Measurements from ENCODE around the gene RBM10.

- TF ChIP-seq HNRNPUL1 (IDR thresholded peaks at IDR 0.05; ENCODE audit: low read depth, low read length) (no peak), POLR2AphosphoS5 (IDR thresholded peaks at IDR 0.05; ENCODE audit: low read depth, low read length) (no peak), ZNF790 (CRISPR knock-in tag; IDR thresholded peaks at IDR 0.05; ENCODE audit: borderline replicate concordance) (no peak), ZNF136 (CRISPR knock-in tag; IDR thresholded peaks at IDR 0.05; ENCODE audit: low read depth) (no peak), ZNF530 (CRISPR knock-in tag; IDR thresholded peaks at IDR 0.05; ENCODE audit: low read depth) (no peak), PBX3 (CRISPR knock-in tag; IDR thresholded peaks at IDR 0.05; ENCODE audit: borderline replicate concordance) (no peak), EZH2 (conservative IDR thresholded peaks at IDR 0.05; ENCODE audit: low read depth, low read length) (no peak), ZNF776 (CRISPR knock-in tag; IDR thresholded peaks at IDR 0.05) (no peak), SMARCC2 (IDR thresholded peaks at IDR 0.05) (no peak), ARNTL (CRISPR knock-in tag; IDR thresholded peaks at IDR 0.05) (no peak), CTCF (CRISPR knock-in tag; IDR thresholded peaks at IDR 0.05) (no peak), TOPORS (CRISPR knock-in tag; IDR thresholded peaks at IDR 0.05) (no peak)
Observed at GRCh38 chrX:47172971-47173792, 28.2 kb downstream of the RBM10 start.

All from HepG2 (cell line).